Measurements from ENCODE around the gene EN1.

- TF ChIP-seq, protein P1, sequence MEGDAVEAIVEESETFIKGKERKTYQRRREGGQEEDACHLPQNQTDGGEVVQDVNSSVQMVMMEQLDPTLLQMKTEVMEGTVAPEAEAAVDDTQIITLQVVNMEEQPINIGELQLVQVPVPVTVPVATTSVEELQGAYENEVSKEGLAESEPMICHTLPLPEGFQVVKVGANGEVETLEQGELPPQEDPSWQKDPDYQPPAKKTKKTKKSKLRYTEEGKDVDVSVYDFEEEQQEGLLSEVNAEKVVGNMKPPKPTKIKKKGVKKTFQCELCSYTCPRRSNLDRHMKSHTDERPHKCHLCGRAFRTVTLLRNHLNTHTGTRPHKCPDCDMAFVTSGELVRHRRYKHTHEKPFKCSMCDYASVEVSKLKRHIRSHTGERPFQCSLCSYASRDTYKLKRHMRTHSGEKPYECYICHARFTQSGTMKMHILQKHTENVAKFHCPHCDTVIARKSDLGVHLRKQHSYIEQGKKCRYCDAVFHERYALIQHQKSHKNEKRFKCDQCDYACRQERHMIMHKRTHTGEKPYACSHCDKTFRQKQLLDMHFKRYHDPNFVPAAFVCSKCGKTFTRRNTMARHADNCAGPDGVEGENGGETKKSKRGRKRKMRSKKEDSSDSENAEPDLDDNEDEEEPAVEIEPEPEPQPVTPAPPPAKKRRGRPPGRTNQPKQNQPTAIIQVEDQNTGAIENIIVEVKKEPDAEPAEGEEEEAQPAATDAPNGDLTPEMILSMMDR (conservative IDR thresholded peaks at IDR 0.05; ENCODE audit: low read length) = no peak
- TF ChIP-seq EZH2phosphoT487 (IDR thresholded peaks at IDR 0.05; ENCODE audit: borderline replicate concordance, low read depth, low read length) = no peak
These were observed 34.9 kb downstream of the EN1 start for GRCh38 chr2:118812552-118812951.

Data from OCI-LY7 (cell line).